LNCAP (cell line): Measurements from ENCODE around the gene TTC31.

ENCODE experiments used
- TF ChIP-seq, protein P1 (sequence below): fragments of 450-650 bp; IDR thresholded peaks from 2 replicates; pipeline ENCODE4 v1.5.1; 2017; ENCODE audit warnings: mild to moderate bottlenecking

TTC31 gene

GRCh38 chr2:74516650-74517049 lies 33.8 kb downstream of the TTC31 start:
- TF ChIP-seq, protein P1, sequence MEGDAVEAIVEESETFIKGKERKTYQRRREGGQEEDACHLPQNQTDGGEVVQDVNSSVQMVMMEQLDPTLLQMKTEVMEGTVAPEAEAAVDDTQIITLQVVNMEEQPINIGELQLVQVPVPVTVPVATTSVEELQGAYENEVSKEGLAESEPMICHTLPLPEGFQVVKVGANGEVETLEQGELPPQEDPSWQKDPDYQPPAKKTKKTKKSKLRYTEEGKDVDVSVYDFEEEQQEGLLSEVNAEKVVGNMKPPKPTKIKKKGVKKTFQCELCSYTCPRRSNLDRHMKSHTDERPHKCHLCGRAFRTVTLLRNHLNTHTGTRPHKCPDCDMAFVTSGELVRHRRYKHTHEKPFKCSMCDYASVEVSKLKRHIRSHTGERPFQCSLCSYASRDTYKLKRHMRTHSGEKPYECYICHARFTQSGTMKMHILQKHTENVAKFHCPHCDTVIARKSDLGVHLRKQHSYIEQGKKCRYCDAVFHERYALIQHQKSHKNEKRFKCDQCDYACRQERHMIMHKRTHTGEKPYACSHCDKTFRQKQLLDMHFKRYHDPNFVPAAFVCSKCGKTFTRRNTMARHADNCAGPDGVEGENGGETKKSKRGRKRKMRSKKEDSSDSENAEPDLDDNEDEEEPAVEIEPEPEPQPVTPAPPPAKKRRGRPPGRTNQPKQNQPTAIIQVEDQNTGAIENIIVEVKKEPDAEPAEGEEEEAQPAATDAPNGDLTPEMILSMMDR: no peak

- TF ChIP-seq, protein P1: no peak
Measured at GRCh38 chr2:74522516-74522915, 39.6 kb downstream of the TTC31 start.

DNA sequence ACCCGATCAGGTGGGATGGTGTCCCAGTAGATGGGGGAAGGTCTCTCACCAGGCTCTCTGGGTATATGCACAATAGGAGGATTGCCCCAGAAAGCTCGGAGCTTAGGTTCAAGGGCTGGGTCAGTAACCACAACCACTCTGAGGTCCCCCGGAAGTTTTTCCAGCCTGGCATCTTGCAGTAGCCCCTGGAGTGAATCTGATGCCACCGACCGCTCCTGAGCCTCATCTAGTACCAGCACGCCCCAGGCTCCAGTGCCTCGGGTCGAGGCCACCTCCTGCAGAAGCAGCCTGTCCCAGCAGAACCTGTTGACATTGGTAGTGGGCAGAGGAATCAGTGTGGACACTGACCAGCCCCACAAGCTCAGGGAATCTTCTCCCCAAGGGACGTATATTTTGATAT lies 41.1 kb downstream of the TTC31 start:
- TF ChIP-seq, protein P1: no peak

DNA sequence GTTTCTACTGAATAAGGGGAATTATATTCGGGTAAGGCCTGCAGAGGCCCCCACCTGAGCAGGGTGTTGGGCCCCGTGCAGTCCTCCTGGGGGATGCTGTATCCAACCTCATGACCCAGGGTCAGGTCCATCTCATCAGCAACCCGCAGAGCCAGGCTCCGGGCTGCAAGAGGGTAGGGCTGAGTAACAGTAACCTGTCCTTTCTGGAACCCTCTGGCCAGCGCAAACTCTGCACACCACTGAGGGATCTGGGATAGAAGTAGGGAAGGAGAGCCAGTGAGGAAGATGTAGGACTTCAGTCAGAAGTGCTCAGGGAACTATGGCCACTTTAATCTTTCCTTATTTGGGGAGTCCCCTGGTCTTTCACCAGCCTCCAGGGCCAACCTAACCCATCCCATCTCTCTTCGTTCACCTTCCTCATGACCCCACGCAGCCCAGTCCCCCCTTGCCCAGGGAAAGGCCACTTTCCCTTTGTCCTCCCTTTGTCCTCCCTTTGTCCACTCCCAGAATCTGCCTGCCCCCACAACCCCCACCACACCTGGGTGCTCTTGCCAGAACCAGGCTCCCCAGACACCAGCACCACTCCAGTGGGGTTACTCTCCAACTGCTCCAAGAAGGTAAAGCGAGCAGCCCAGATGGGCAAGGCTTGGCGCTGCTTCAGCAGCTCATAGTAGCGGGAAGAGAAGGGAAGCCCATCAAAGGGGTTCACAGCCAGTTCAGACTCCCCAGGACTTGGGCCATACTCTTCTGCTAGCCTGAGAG lies 42.3 kb downstream of the TTC31 start:
- TF ChIP-seq, protein P1: no peak

DNA sequence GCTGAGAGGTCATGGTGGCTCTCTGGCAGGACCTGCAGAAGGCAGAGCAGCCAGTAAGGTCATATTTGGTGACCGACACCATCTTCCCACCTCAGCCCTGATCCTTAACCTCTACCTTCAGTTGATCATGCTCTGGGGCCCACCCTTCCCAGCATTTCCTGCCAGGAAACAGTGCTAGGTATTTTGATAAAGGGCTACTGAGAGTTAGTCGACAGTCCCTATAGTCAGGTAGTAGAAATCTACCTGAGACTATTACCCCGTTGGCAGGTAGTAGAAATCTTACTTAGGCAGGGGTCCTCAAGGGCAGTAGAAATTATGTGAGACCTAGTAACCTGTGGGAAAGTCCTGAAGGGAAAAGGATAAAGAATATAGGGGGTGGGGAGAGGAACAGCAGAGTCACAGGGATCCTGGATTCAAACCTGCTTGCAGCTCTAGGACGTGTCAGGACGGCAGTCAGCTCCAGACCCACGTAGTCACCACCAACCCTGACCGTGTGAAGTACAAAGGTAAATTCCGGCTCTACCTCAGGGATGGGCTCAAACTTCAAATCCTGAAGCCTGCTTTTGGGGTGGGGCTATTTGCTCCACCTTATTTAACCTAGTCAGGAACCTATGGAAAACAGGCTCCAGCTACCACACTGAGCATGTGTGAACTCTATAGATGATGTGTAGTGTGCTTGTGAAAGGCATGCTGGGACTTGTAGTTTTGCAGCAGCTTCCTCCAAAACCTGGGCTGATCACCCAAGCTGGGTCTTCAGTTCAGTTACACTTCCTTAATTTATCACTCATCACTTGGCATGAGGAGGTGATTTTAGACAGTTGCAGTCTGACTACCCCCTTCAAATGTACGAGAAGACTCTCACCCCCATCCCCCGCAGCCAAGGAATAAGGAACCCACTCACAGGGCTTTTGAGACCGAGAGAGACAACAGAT lies 43.1 kb downstream of the TTC31 start, which contains the start of gene DQX1:
DQX1 (minus strand) TSS at position 515 of the 932 bp plus-strand sequence; CDS start at position 13, 502 bp downstream.
- TF ChIP-seq, protein P1: no peak

- TF ChIP-seq, protein P1: no peak
Measured at GRCh38 chr2:74526649-74527230, 43.9 kb downstream of the TTC31 start.

DNA sequence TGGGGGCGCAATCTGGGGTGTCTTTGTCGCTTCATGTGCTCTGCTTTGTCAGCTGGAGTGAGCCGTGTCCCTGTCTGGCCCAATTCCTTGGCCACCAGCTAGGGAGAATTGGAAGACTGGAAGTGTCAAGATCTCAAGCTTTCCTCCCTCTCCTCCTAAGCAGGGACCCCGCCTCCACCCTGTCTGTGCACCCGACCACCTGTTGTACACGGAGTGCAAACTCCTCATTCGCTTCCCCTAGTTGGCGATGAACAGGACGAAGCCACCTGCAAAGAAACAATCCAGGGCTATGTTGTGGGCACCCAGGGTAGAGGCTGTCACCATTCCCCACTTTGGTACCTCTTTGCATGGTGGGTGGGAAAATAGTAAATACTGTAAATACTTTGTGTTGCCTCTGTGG lies 44.9 kb downstream of the TTC31 start:
- TF ChIP-seq, protein P1: no peak
